ENCODE measurements around the gene PPP1R9A.

The PPP1R9A gene

DNA sequence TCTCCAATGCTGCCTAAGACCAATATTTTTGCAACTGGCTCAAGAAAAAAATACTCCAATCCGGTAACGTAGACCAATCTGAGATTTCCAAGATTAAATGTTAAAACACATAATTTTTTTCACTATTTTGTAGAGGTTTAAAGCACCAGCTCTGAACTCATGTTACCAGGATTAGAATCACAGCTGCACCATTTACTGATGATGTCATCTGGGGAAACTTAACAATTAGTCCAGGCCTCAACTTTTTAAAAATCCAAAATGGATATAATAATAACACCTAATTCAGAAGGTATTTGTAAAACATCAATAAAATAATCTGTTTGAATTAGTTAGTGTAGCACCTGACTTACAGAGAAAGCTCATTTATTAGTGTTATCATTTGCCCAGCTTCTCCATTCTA is 402.6 kb downstream of the PPP1R9A start:
- no peak for TF ChIP-seq GLIS3 (CRISPR knock-in tag; IDR thresholded peaks at IDR 0.05)
- TF ChIP-seq BACH2 (CRISPR knock-in tag; IDR thresholded peaks at IDR 0.05; ENCODE audit: borderline replicate concordance): no peak
- TF ChIP-seq ZNF565 (CRISPR knock-in tag; conservative IDR thresholded peaks at IDR 0.05; ENCODE audit: low read depth): no peak
- TF ChIP-seq CSDC2 (CRISPR knock-in tag; IDR thresholded peaks at IDR 0.05): no peak
- no peak for TF ChIP-seq PPARA (CRISPR knock-in tag; IDR thresholded peaks at IDR 0.05; ENCODE audit: borderline replicate concordance)
- no peak for TF ChIP-seq ESRRG (CRISPR knock-in tag; IDR thresholded peaks at IDR 0.05)
- TF ChIP-seq TCF4 (CRISPR knock-in tag; IDR thresholded peaks at IDR 0.05; ENCODE audit: borderline replicate concordance): no peak
- TF ChIP-seq ZNF70 (CRISPR knock-in tag; IDR thresholded peaks at IDR 0.05): no peak
- no peak for TF ChIP-seq ZFP30 (CRISPR knock-in tag; IDR thresholded peaks at IDR 0.05)
- no peak for TF ChIP-seq ISL1 (CRISPR knock-in tag; IDR thresholded peaks at IDR 0.05)
- TF ChIP-seq, protein P1, sequence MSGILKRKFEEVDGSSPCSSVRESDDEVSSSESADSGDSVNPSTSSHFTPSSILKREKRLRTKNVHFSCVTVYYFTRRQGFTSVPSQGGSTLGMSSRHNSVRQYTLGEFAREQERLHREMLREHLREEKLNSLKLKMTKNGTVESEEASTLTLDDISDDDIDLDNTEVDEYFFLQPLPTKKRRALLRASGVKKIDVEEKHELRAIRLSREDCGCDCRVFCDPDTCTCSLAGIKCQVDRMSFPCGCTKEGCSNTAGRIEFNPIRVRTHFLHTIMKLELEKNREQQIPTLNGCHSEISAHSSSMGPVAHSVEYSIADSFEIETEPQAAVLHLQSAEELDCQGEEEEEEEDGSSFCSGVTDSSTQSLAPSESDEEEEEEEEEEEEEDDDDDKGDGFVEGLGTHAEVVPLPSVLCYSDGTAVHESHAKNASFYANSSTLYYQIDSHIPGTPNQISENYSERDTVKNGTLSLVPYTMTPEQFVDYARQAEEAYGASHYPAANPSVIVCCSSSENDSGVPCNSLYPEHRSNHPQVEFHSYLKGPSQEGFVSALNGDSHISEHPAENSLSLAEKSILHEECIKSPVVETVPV (CRISPR knock-in tag; IDR thresholded peaks at IDR 0.05): no peak
- TF ChIP-seq ZC3H10 (CRISPR knock-in tag; IDR thresholded peaks at IDR 0.05): no peak
- no peak for TF ChIP-seq ZNF8 (CRISPR knock-in tag; IDR thresholded peaks at IDR 0.05)
- no peak for TF ChIP-seq OSR1 (CRISPR knock-in tag; IDR thresholded peaks at IDR 0.05)
- TF ChIP-seq, protein P2, sequence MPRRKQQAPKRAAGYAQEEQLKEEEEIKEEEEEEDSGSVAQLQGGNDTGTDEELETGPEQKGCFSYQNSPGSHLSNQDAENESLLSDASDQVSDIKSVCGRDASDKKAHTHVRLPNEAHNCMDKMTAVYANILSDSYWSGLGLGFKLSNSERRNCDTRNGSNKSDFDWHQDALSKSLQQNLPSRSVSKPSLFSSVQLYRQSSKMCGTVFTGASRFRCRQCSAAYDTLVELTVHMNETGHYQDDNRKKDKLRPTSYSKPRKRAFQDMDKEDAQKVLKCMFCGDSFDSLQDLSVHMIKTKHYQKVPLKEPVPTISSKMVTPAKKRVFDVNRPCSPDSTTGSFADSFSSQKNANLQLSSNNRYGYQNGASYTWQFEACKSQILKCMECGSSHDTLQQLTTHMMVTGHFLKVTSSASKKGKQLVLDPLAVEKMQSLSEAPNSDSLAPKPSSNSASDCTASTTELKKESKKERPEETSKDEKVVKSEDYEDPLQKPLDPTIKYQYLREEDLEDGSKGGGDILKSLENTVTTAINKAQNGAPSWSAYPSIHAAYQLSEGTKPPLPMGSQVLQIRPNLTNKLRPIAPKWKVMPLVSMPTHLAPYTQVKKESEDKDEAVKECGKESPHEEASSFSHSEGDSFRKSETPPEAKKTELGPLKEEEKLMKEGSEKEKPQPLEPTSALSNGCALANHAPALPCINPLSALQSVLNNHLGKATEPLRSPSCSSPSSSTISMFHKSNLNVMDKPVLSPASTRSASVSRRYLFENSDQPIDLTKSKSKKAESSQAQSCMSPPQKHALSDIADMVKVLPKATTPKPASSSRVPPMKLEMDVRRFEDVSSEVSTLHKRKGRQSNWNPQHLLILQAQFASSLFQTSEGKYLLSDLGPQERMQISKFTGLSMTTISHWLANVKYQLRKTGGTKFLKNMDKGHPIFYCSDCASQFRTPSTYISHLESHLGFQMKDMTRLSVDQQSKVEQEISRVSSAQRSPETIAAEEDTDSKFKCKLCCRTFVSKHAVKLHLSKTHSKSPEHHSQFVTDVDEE (CRISPR knock-in tag; IDR thresholded peaks at IDR 0.05): no peak
- TF ChIP-seq CREB5 (CRISPR knock-in tag; IDR thresholded peaks at IDR 0.05; ENCODE audit: low read depth): no peak
- TF ChIP-seq TOX (CRISPR knock-in tag; IDR thresholded peaks at IDR 0.05; ENCODE audit: borderline replicate concordance): no peak
- TF ChIP-seq POU6F1 (CRISPR knock-in tag; IDR thresholded peaks at IDR 0.05; ENCODE audit: borderline replicate concordance, low read depth): no peak
- no peak for ATAC-seq

DNA sequence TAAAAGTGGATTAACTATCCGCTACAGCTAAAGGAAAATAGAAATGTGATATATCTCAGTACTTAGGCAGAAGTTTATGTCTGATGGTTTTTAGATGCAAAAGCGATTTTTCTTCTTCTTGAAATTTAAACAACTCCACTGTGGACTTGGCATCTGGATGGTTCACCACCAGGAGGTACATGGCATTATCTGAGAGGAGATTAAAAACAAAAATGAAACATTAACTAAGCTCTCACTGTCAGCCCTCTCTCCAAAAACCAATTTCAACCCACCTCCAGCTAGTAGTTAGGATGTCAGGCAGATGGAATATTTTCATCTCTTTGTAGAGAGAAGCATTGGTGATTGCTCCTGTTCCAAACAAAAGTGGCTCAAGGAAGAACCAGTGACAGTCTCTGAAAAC is 404.0 kb downstream of the PPP1R9A start:
- TF ChIP-seq PPARA (CRISPR knock-in tag; IDR thresholded peaks at IDR 0.05; ENCODE audit: borderline replicate concordance): no peak
- TF ChIP-seq GLIS3 (CRISPR knock-in tag; IDR thresholded peaks at IDR 0.05): no peak
- no peak for ATAC-seq

- TF ChIP-seq PPARA (CRISPR knock-in tag; IDR thresholded peaks at IDR 0.05; ENCODE audit: borderline replicate concordance) (no peak), TCF4 (CRISPR knock-in tag; IDR thresholded peaks at IDR 0.05; ENCODE audit: borderline replicate concordance) (no peak), CSDC2 (CRISPR knock-in tag; IDR thresholded peaks at IDR 0.05) (no peak), ZNF70 (CRISPR knock-in tag; IDR thresholded peaks at IDR 0.05) (no peak), ZNF8 (CRISPR knock-in tag; IDR thresholded peaks at IDR 0.05) (no peak), TOX (CRISPR knock-in tag; IDR thresholded peaks at IDR 0.05; ENCODE audit: borderline replicate concordance) (no peak), ISL1 (CRISPR knock-in tag; IDR thresholded peaks at IDR 0.05) (no peak), CREB5 (CRISPR knock-in tag; IDR thresholded peaks at IDR 0.05; ENCODE audit: low read depth) (no peak), ZC3H10 (CRISPR knock-in tag; IDR thresholded peaks at IDR 0.05) (no peak), SNAI2 (CRISPR knock-in tag; IDR thresholded peaks at IDR 0.05) (no peak), OSR1 (CRISPR knock-in tag; IDR thresholded peaks at IDR 0.05) (no peak)
- TF ChIP-seq, protein P1 (CRISPR knock-in tag; IDR thresholded peaks at IDR 0.05): no peak
- TF ChIP-seq, protein P3, sequence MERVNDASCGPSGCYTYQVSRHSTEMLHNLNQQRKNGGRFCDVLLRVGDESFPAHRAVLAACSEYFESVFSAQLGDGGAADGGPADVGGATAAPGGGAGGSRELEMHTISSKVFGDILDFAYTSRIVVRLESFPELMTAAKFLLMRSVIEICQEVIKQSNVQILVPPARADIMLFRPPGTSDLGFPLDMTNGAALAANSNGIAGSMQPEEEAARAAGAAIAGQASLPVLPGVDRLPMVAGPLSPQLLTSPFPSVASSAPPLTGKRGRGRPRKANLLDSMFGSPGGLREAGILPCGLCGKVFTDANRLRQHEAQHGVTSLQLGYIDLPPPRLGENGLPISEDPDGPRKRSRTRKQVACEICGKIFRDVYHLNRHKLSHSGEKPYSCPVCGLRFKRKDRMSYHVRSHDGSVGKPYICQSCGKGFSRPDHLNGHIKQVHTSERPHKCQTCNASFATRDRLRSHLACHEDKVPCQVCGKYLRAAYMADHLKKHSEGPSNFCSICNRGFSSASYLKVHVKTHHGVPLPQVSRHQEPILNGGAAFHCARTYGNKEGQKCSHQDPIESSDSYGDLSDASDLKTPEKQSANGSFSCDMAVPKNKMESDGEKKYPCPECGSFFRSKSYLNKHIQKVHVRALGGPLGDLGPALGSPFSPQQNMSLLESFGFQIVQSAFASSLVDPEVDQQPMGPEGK (CRISPR knock-in tag; IDR thresholded peaks at IDR 0.05; ENCODE audit: borderline replicate concordance): no peak
- ATAC-seq: no peak
Measured at GRCh38 chr7:95312561-95312960, 405.2 kb downstream of the PPP1R9A start.

Measured in SK-N-SH treated with all-trans-retinoic acid at 6 μM for 48 hours (cell line).